HG02759 (cell line): ENCODE measurements around the gene SP4.
"Not testable (repeated sequence)": the region's sequence is repeated elsewhere in the genome, so short reads cannot be mapped to it uniquely, and the experiment has no call there.

Experiments used
- ATAC-seq: cut with Tn5 transposase; IDR thresholded peaks from one replicate; pipeline ENCODE4 v1.9.1; 2021; ENCODE audit warnings: mild to moderate bottlenecking, moderate library complexity; ENCODE audit not compliant: unreplicated experiment

The SP4 gene

DNA sequence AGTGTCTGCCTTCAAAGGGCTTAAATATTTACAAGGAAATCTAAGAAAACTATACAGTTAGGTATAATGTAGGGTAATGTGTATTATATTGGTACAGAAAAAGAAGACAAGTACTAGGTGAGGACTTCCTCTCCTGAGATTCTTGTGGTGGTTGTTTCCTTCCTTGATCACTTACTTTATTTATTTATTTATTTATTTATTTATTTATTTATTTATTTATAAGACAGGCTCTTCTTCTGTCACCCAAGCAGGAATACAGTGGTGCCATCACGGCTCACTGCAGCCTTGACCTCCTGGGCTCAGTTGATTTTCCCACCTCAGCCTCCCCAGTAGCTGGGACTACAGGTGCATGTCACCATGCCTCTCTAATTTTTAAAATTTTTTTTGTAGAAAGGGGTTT, 96.8 kb downstream of the SP4 start:
- ATAC-seq: no peak

DNA sequence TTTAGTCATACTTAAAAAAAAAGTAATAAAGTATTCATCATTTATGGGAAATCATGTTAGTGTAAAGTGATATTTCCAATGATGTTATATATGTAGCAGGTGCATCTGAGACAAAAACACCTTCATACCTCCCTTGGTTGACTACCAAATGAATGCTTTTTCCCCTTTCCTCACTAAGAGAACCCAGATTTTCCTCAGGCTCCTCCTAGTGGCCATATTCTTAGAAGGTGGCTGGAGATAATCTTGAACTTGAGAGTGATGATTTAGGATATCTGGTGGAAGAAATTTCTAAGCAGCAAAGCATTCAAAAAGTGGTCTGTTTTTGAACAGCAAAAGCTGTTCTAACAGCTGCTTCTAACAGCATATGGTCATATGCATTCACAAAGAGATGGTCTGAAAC, 98.1 kb downstream of the SP4 start:
- no peak for ATAC-seq

DNA sequence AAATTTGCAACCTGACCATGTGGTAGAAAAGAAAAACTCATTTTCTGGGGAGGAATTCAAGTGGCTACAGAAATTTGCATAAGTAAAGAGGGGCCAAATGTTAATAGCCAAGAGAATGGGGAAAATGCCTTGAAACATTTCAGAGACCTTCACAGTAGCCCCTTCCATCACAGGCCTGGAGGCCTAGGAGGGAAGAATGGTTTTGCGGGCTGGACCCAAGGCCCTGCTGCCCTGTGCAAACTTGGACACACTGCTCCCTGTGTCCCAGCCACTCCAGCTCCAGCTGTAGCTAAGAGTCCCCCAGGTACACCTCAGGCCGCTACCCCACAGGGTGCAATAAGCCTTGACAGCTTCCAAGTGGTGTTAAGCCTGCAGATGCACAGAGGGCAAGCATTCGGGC, 98.6 kb downstream of the SP4 start:
- no peak for ATAC-seq

DNA sequence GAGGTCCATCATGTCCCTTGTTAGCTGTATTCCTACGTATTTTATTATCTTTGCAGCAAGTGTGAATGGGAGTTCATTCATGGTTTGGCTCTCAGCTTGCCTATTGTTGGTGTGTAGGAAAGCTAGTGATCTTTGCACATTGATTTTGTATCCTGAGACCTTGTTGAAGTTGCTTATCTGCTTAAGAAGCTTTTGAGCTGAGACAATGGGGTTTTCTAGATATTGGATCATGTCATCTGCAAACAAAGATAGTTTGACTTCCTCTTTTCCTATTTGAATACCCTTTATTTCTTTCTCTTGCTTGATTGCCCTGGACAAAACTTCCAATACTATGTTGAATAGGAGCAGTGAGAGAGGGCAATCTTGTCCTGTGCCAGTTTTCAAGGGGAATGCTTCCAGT, 104.6 kb downstream of the SP4 start:
- not testable (repeated sequence) for ATAC-seq

DNA sequence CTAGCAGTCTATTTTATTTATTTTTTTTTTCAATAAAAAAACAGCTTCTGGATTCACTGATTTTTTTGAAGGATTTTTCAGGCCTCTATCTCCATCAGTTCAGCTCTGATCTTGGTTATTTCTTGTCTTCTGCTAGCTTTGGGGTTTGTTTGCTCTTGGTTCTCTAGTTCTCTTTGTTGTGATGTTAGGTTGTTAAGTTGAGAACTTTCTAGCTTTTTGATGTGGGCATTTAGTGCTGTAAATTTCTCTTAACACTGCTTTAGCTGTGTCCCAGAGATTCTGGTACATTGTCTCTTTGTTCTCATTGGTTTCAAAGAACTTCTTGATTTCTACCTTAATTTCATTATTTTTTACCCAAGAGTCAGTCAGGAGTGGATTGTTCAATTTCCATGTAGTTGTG, 105.8 kb downstream of the SP4 start:
- not testable (repeated sequence) for ATAC-seq

DNA sequence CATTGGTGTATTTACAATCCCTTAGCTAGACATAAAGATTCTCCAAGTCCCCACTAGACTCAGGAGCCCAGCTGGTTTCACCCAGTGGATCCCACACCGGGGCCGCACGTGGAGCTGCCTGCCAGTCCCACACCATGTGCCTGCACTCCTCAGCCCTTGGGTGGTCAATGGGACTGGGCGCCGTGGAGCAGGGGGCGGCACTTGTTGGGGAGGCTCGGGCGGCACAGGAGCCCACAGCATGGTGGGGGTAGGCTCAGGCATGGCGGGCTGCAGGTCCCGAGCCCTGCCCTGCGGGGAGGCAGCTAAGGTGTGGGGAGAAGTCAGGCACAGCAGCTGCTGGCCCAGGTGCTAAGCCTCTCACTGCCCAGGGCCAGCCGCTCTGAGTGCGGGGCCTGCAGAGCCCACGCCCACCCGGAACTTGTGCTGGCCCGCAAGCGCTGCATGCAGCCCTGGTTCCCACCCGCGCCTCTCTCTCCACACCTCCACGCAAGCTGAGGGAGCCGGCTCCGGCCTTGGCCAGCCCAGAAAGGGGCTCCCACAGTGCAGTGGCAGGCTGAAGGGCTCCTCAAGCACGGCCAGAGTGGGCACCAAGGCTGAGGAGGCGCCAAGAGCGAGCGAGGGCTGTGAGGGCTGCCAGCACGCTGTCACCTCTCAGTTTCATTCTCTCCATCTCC, 108.7 kb downstream of the SP4 start:
- not testable (repeated sequence) for ATAC-seq

DNA sequence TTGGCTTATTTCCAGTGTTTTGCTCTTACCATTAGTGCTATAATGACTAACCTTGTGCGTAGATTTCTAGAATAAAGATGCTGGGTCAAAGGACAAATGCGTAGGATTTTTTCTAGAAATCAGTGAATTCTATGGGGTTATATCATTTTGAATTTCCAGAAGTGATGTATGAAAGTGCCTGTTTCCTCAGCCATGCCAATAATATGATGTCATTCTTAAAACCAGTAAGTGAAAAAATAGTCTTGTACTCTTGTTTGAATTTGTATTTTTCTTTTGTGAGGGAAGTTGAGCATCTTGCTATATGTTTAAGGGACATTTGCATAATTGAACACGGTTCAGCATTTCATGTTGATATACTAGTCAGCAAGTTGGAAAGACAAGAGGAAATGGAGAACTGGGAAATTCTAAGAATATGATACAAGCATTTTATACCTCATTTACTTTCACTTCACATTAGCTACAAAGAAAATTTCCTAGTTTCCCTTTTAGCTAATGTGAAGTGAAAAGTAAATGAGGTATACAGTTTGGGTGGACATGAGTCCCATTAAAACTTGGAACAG, 111.1 kb downstream of the SP4 start:
- no peak for ATAC-seq

DNA sequence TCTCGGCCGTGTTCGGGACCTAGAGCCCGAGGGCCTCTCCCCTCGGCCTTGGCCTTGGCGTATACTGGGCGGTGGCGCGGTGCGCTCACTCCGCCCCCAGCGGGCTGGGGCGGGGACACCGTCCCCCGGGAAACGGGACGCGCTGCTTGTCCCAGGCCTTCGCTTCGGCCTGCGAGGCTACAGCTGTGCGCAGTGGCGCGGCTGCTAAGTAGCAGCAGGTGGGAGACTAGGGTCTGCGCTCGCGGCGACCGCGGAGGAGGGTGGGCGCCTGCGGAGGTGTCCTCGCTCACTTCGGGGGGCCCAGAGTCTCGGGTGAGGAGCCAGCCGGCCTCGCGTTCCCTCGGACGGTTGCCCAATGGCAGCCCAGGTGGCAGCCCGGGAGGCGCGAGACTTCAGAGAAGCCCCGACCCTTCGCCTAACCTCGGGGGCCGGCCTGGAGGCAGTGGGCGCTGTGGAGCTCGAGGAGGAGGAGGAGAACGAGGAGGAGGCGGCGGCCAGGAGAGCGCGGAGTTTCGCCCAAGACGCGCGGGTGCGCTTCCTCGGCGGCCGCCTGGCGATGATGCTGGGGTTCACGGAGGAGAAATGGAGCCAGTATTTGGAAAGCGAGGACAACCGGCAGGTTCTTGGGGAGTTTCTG, 115.1 kb downstream of the SP4 start, which contains the start of gene DNAH11:
TSS of gene DNAH11 (plus strand) at position 149 of the 637 bp plus-strand sequence. CDS start at position 356, 207 bp downstream.
- ATAC-seq: peak; percentile 90

DNA sequence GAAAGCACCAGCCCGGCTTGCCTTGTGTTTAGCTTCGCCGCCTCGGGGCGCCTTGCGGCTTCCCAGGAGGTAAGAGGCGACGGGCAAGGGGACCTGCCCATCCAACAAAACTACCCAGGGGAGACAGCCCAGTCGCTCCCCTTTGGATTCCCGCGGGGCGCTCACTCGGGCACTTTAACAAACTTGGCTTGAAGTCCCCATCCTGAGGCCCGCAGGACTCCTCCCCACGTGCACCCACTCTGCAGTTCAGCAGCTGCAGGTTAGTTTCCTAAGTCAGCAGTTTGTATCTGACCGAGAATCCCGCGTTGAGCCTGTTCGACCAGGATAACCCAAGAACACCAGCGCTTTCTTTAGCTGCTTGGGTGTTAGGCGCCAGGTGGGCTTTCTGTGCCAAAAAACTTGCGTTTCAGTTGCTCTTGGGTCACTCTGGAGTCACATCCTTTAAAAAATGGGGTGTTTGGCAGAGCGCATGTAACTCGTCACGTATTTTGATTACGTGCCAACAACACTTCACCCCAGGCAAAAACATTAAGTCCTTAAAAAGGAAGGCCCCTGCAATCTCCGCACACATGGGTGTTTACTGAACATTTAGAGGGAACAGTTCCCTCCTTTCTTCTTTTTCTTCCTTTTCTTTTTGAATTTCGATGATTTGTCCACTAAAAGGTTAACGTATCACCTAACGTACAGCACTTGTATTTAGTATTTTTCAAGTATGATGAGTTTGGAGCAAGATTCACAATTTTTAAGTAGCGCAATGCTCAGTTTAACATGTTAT, 115.8 kb downstream of the SP4 start:
- ATAC-seq: peak; percentile 19

DNA sequence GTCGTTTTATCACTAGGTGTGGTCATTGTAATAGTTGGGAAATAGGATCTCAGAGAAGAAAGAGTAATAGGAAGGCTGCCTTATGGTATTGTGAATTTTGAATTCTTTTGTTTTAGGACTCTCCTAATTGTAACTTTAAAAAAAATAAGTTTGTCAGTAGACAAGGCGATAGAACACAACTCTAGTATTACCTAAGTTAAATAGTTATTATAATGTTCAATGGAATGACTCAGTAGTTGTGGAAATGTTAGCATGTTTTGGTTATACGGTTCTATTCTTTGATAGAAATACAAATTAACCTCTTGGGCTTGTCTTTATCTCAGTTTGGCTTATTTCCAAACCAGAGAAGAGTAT, 116.4 kb downstream of the SP4 start:
- ATAC-seq: no peak

DNA sequence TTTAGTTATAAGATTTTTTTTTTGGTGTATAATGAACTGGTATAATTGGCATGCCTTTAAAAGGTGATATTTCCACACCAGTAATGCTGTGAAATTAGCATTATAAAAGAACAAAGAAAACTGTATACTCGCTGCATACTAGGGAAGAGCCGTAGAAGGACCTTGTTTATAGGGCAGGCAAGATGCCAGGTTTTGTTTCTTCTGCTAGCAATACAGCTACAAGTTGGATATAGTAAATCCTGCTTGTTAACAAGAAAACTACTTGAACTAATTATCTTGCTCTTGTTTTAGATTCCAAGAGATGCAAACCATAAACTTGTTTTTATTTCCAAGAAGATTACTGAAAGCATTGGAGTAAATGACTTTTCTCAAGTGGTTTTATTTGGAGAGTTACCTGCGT, 116.8 kb downstream of the SP4 start:
- no peak for ATAC-seq

DNA sequence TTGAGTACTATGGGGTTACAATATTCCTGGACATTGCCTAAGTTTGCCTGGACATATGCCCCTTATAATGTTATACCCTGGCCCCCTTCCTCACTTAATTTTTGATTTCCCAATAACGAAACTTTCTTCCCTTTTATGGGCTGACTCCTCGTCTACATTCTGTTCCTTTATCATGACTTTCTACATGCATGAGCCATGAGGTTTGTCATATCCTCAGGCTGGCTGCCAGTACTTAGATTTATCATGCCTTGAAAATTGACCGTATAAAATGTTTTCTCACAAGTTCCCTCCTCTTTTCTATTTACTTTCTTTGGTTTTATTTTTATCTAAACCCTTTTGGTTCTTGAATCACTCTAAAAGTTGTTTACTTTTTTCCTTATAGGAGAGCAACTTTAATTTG, 119.6 kb downstream of the SP4 start:
- ATAC-seq: no peak

DNA sequence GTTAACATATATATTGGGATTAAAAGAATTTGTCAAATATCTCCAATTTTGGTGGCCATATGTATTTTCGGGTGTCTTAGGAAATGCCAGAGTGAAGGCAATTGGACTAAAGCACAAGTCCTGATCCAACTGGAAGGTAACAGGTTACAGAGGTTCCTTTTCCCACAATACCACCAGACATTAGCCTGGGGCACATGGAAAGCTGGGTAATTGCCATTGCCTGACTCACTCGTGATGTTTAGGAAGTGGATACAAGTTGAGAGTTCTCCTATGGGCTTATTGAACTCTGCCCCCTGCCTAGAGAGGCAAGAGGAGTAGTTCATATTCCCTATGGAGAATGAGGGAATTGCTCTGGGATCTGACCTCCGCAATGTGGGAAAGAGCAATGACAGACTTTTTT, 120.6 kb downstream of the SP4 start:
- ATAC-seq: no peak

DNA sequence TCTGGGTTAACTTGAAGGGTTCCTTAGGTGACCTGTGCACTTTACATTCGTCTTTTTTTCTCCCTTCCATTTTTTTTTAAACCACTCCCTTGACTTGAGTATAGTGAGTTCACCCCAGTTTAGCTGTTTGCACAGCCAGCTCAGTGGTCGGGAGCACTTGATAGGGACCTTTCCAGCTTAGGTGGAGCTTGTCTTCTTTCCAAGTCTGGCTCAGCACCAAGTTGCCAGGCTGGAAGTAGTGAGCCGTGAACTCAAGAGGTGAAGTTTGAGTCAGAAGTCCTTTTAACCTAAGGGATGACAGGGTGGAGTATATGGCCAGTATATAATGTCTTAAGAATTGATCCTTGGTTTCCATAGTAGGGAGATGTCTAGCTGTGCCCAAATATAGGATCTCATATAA, 122.2 kb downstream of the SP4 start:
- no peak for ATAC-seq

DNA sequence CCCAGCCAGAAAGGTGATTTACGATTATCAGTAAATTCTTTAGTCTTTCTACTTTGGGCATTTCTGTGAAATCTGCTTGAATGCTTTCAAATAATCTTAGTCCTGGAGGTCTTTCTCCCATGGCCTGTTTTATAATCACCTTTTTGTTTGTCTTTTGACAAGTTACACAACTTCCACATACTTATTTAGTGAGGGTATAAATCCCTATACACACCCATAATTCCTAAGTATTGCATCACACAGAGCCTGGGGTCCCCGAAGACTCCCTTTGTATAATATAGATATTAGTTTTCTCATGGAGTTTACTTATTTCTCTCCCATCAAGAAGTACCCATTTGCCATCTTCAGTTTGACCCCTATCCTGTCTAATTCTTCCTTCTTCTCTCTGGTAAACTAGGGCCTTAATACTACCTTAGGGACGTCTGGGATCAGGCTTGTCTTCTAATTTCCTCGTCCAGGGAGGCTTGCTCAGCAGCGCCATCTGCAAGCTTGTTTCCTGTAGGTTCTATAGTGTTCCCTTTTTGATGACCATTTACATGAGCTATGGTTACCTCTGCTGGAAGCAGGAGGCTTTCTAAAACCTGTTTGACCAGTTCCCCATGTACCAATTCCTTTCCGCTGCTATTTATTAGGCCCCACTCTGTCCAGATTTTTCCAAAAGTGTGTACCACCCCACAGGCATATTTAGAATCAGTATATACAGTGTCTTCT, 123.1 kb downstream of the SP4 start:
- ATAC-seq: no peak

DNA sequence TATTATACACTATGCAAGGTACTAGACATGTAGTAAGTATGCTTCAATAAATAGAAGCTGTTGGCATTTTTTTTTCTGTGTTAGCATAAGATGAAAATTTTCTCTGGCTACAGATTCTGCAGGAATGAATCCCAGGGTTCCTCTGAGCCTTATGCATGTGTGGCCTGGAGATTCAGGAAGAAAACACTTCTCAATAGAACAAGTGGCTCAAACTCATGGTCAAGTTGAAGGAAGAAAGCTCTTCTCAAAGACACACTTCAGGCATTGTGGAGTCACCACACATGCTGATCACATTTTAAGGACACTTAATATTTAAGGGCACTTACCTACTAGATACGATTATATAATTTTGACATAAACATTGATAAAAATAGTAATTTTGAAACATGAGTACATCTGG, 134.5 kb downstream of the SP4 start:
- ATAC-seq: no peak
